AG09319 (cell line): Measurements from ENCODE around the gene KLHL28.

Experiments
- DNase-seq: peaks from one replicate; pipeline ENCODE4 v3.0.0-alpha.2; 2010; ENCODE audit warnings: low read depth; ENCODE audit errors: extremely low read depth
- CTCF ChIP-seq: IDR thresholded peaks from 2 replicates; pipeline ENCODE4 v1.5.1; 2011; ENCODE audit warnings: low read depth, mild to moderate bottlenecking, inconsistent platforms, low read length, moderate library complexity

The KLHL28 gene

GRCh38 chr14:44935155-44935554 lies 26.6 kb downstream of the KLHL28 start:
- TF ChIP-seq CTCF = no peak
- DNase-seq = no peak

GRCh38 chr14:44928793-44929192 lies 33.0 kb downstream of the KLHL28 start:
- no peak for TF ChIP-seq CTCF
- no peak for DNase-seq

- DNase-seq = no peak
- no peak for TF ChIP-seq CTCF
Measured at GRCh38 chr14:44914849-44915248, 46.9 kb downstream of the KLHL28 start.

GRCh38 chr14:44912041-44912869 lies 49.5 kb downstream of the KLHL28 start:
- DNase-seq = no peak
- no peak for TF ChIP-seq CTCF

- DNase-seq = no peak
- no peak for TF ChIP-seq CTCF
Measured at GRCh38 chr14:44910821-44911220, 50.9 kb downstream of the KLHL28 start.

- no peak for DNase-seq
Measured at GRCh38 chr14:44901696-44902095, 60.1 kb downstream of the KLHL28 start.

More at GRCh38 chr14:44901696-44902095, 60.1 kb downstream of the KLHL28 start:
- no peak for TF ChIP-seq CTCF
